ENCODE measurements around the gene SORCS1.

Gene SORCS1

DNA sequence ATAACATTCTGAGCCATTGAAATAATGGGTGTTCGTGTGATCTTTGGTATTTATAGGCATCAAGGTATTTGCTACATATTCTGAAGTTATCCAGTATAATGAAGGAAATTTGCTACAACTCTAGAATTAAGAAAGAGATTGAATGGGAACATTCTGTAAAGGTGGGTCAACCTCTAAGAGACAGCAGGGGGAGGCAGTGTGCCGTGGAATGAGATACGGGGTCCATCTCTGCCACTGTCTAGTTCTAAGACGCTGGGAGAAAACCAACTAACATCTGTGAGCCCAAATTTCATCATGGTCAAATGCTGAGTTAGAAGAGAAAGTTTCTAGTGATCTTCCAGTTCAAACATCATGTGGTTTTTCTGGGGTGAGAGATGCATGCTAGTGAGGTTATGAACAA lies 368.9 kb downstream of the SORCS1 start:
- DNase-seq = no peak

DNA sequence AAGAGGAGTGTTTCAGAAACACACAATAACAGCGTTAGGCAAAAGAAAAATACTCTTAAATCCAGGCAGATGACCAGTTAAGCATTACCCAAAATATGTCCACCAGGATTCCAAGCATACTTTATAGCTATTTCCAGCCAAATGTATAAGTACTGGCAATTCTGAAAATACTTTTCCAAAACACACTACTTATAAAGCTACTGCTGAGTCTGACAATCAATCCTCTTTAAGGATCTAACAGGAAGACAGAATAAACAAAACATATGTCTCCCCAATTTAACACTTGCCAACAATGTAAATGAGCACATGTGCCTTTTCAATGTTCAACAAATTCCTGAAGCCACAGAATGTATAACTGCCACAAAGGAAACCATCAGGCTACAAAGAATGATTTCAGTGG lies 370.9 kb downstream of the SORCS1 start:
- no peak for DNase-seq

- no peak for DNase-seq
These were observed 374.9 kb downstream of the SORCS1 start for GRCh38 chr10:106789623-106790022.

DNA sequence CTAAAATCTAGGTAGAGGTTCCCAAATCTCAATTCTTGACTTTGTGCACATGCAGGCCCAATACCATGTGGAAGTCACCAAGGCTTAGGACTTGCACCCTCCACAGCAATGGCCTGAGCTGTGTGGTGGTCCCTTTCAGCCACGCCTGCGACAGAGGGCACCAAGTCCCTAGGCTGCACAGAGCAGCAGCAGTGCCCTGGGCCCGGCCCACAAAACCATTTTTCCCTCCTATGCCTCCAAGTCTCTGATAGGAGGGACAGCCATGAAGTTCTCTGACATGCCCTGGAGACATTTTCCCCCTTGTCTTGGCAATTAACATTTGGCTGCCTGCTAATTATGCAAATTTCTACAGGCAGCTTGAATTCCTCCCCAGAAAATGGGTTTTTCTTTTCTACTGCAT lies 375.5 kb downstream of the SORCS1 start:
- DNase-seq = no peak

DNA sequence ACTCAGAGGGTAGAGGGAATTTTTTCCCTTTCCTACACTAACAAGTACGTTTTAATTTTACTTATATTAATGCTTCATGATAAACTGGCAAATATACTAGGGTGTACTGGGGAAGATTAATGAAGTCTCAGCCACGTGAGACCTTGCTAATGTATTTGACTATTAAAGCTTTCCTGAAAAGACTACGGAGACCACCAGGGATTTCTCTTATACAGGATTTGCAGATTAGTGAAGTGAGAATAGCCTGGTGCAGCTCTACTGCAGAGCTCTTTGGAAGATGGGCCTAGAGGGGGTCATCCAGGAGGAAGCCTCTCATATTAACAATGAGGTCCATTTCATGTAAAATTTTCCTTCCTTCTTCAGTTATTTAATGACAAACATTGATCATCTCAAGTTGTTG lies 379.0 kb downstream of the SORCS1 start:
- no peak for DNase-seq

DNA sequence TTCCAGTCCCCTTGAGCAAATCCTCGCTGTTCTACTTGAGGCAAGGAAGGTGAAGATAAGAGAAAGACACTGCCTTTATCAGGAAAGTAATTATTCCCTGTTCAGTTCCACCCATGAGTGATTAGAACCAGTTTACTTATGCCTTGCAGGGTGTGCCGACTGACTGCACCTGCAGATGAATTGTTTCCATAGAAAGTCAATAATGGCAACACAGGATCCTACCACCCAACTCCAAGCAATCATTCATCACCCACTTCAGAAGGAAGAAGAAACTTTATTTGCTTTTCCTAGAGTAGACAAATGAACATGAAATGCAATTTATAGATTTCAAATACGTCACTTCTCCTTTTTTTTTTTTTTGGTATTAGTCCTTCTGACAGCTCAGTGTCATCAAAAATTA lies 383.9 kb downstream of the SORCS1 start:
- DNase-seq = no peak

- no peak for DNase-seq
These were observed 386.7 kb downstream of the SORCS1 start for GRCh38 chr10:106777841-106778240.

DNA sequence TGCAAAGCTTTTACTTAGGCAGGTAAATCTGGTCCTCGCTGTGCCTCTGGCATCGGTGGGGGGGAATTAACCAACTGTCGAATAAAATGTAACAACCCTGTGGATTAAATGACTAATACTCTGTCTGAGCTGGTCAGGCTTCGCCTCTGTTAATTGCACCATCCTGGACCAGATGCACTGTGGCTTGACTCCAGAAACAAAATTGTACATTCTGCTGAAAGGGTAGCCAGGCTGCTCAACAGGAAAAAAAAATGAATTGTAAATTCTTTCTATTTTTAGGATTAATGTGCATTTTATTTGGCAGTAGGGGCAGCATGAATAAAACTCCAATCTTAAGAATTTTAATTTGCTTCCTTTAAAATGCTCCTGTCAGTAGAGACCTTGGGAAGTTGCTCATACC lies 389.4 kb downstream of the SORCS1 start:
- no peak for DNase-seq

- DNase-seq = no peak
These were observed 391.5 kb downstream of the SORCS1 start for GRCh38 chr10:106772957-106773356.

- no peak for DNase-seq
These were observed 393.4 kb downstream of the SORCS1 start for GRCh38 chr10:106771154-106771553.

DNA sequence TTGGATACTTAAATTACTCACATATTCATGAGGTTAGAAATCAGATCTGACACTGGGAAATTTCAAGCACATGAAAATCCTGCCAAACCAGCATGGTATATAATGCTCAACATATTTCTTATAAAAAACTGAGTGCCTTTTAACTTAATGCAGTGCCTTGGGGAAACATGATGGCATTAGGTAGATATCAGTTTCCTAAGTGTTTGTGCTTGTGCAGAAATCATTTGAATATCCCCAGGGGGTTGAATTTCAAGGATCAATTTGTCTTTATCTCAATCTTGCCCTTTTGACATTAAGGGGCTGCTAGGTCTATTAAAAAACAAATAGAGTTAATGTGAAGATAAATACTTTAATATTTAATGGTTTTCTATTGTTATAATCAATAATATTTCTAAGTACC lies 396.3 kb downstream of the SORCS1 start:
- no peak for DNase-seq

DNA sequence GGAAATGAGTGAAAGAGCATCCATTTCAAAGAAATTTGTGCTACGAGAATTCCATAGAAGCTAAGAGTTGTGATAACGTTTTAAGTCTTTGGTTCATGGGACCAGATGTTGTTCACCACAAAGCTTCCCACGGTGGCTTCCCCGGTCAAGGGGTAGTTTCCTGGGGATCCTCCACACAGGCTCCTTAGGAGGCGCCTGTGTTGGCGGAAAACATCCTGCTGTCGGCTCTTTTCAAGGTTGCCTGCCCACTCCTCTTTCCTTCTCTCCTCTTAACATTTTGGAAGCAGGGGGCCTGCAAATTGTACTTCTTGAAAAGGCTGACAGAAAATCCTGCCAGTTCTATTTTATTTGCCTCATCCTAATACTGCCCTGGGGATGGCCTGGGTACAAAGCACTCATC lies 398.6 kb downstream of the SORCS1 start:
- no peak for DNase-seq

- DNase-seq = no peak
These were observed 399.2 kb downstream of the SORCS1 start for GRCh38 chr10:106765241-106765754.

DNA sequence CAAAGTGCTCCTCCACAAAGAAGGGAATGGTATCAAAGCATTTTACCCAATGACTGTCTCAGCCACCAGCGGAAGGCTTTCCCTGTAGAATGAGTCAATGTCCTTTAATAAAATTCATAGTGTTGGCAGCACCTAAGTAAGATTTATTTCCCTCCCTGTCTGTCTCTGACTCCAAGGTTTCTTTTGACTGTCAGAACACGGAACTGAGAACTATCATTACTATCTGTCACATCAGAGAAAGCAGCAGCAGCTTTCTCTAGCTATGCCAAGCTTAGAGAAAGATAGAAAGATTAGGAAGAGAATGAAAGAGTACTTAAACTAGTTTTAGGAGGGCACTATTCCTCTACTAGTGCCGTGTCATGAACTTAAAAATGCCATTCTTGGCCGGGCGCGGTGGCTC lies 400.1 kb downstream of the SORCS1 start:
- DNase-seq = no peak

- no peak for DNase-seq
These were observed 402.6 kb downstream of the SORCS1 start for GRCh38 chr10:106761906-106762305.

DNA sequence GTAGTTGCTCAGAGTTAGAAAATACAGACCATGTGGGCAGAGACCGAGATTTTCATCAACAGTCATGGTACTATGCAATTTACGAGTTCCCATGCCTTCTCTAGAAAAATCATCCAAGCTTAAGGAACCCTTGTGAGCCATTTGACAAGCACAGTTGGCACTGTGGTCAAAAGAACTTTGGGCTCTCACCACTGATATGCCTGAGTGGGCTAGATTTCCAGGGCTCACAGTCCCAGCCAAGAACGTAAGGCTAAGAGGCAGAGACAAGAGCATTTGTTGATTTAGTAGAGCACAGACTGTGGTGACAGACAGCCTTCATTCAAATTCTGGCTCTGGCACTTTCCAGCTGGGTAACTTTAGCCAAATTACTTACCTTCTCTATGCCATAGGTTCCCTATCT lies 407.0 kb downstream of the SORCS1 start:
- DNase-seq = no peak

DNA sequence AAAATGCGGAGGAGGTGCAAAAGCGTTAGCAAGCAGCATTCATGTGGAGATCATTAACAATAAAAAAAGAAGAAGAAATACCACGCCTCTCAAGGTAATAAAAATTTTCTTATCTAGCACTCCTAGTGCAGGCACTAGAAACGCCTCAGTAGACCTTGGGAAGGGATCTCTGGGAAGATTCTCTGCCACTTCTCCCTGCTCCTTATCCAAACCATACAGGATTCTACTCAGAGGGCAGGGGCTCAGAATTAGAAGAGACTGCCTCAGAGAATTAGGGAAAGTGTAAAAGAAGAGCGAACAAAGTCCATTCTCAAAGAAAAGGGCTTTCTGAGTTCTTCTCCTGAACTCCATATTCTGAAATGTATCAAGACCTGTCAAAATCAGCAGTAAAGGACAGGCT lies 413.4 kb downstream of the SORCS1 start:
- DNase-seq = no peak

DNA sequence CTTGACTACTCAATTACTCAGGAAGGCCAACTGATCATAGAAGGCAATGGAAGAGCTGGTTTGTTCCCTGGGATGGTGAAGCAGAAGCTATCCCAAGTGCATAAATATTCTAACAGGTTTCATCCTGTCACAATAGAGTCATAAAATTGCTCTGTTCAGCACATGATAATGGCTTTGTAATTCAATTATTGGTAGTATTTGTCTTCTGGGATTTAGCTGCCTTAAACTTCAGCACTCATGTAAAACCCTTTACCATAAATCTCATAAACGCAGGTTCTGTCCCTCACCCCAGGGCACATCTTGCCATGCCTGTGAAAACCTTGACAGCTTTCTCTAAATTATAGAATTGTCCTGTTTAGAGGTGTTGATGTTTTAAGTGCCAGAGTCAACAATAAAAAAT lies 417.6 kb downstream of the SORCS1 start:
- DNase-seq = no peak

DNA sequence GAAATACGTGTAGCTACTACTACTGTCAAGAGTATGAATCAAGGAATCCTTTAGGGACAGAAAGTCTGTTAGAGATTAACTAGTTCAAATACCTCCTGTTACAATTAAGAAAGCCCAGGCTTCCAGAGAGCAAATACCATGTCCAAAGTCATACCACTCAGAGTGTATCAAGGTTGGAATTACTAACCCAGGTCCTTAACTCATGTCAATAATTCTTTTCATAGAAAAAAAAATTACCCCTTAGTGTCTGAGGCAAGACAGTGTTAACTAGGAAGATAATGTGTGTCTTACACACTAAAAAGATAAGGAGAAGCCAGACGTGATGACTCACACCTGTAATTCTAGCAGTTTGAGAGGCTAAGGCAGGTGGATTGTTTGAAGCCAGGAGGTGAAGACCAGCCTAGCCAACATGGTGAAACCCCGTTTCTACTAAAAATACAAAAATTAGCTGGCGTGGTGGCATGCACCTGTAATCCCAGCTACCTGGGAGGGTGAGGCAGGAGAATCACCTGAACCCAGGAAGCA lies 423.4 kb downstream of the SORCS1 start:
- DNase-seq = no peak

- DNase-seq = no peak
These were observed 424.4 kb downstream of the SORCS1 start for GRCh38 chr10:106740071-106740470.

GRCh38 chr10:106734220-106734619 lies 430.3 kb downstream of the SORCS1 start:
- DNase-seq = no peak

GRCh38 chr10:106728232-106728631 lies 436.3 kb downstream of the SORCS1 start:
- no peak for DNase-seq

GRCh38 chr10:106727170-106727569 lies 437.3 kb downstream of the SORCS1 start:
- DNase-seq = no peak

DNA sequence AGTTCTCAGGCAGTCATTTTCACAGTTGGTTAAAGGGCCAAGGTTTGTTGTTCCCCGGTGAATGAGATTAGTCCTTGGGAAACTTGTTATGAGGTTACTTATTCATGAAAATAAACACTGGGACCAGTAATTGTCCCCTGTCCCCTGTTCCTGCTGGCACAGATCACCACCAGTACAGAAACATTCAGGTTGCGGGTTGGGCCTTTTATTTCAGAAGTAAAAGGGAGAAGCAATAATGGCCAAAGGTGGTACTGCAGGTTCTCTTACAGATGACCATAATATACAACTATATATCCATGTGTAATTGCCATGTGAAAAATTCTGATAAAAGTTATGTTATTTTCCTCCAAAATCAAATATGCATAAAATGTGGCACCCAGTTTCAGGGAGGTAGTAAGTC lies 442.0 kb downstream of the SORCS1 start:
- DNase-seq = no peak

DNA sequence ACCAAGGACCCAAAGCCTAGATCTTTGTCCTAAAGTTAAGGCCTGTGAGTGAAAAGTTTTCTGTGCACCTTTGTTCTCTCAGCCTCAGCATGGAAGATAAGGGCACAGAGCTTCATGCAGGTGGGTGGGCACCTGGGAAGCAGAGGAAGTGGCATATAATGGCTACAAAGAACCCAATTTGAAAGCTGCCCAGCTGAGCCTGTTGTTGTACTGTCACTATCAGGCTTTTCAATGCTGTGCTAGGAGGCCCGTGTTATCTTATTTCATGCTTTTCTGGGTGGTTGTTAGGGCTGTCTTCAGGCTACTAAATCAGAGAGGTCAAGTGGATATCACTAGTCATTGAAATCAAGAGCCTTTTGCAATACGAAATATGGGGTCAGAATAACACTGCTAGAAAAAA lies 443.8 kb downstream of the SORCS1 start:
- no peak for DNase-seq

GRCh38 chr10:106716381-106716780 lies 448.1 kb downstream of the SORCS1 start:
- no peak for DNase-seq
